Testis (tissue), 3 donors: ENCODE measurements around the gene CTBP1. TPM values are rescaled to one million over a fixed set of nuclear protein-coding genes. Genes with fewer than 3 reads are reported as not detected.
"Not testable (repeated sequence)": the region's sequence is repeated elsewhere in the genome, so short reads cannot be mapped to it uniquely, and the experiment has no call there.

Experiments used
- DNase-seq: peaks from one replicate; pipeline ENCODE4 v3.0.0-alpha.2; 2019
- H3K27ac ChIP-seq, 2 donors: fragments of 200-600 bp; sonication (generic); one replicate each; pipeline ENCODE4 v1.5.1; 2019
- H3K27me3 ChIP-seq: fragments of 200-600 bp; sonication (generic); one replicate; pipeline ENCODE4 v1.5.1; 2019
- H3K36me3 ChIP-seq: fragments of 200-600 bp; sonication (generic); one replicate; pipeline ENCODE4 v1.5.1; 2017; ENCODE audit warnings: low read depth; ENCODE audit errors: missing control alignments
- H3K4me1 ChIP-seq: fragments of 200-600 bp; sonication (generic); one replicate; pipeline ENCODE4 v1.5.1; 2019
- H3K4me3 ChIP-seq, 2 donors: fragments of 200-600 bp; sonication (generic); one replicate each; pipeline ENCODE4 v1.5.1; 2017 to 2019
- H3K9me3 ChIP-seq: fragments of 200-600 bp; sonication (generic); one replicate; pipeline ENCODE4 v1.5.1; 2017
- POLR2A ChIP-seq: fragments of 450-650 bp; IDR thresholded peaks from one replicate; pipeline ENCODE4 v1.6.1; 2017; ENCODE audit warnings: antibody characterized with exemption, mild to moderate bottlenecking, moderate library complexity
- WGBS, 2 donors: methylation state at CpG; one replicate each; pipeline ENCODE4 v1.1.5; 2018; 5-methylcytosine and 5-hydroxymethylcytosine counted together
- intact Hi-C: fragments of 100-400 bp; cut with DNase I; formaldehyde crosslinking; loops from one replicate; pipeline ENCODE4 v1.15.1; 2023; ENCODE audit warnings: low total_unique reads
- polyA plus RNA-seq: library from polyadenylated mRNA; stranded (reverse); fragments of 350-450 nt; fragmentation: Illumina TruSeq; extraction: RNeasy Lipid Tissue Mini Kit (QIAGEN cat#74804); gene quantifications from one replicate; pipeline ENCODE4 v1.2.3, GENCODE V29; 2014; ENCODE audit warnings: low read depth, low replicate concordance; ENCODE audit not compliant: insufficient read depth
- total RNA-seq, 2 donors: library from RNA; depleted of rRNA; stranded (reverse); fragments of >200 nt; gene quantifications; one replicate each; pipeline ENCODE4 v1.2.3, GENCODE V29; 2016
- TF ChIP-seq, protein P1 (sequence below), 3 experiments: fragments of 450-650 bp in 2 of 3; fragments of 200-600 bp in 1 of 3; sonication (generic) in 1 of 3; IDR thresholded peaks; one replicate each; pipeline ENCODE4 v1.5.1; 2016 to 2019; ENCODE audit warnings: antibody characterized with exemption in 3 of 3, mild to moderate bottlenecking in 2 of 3, moderate library complexity in 1 of 3

The CTBP1 gene
- total and polyA plus RNA-seq, 3 donors from 2014 or later, result 72.6 to 245 (median 240) TPM

DNA sequence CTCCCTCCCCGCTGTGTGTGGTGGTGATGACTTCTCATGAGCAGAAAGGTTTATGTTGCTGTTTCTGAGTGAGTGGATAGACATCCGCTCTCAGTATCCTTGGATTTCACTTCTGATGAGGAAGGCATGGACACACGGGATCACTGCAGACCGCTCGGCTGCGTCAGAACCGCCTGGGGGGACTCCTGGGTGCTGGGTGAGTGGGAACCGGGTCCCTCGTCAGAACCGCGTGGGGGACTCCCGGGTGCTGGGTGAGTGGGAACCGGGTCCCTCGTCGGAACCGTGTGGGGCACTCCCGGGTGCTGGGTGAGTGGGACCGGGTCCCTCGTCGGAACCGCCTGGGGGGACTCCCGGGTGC lies 9.0 kb downstream of the CTBP1 start:
- Histone ChIP-seq H3K4me3 (no peak overlapping the region), H3K36me3 (no peaks in the 10 kb centered on the region), H3K27me3 (no peaks in the 10 kb centered on the region), H3K27ac (no peak overlapping the region), H3K4me1 (peaks cover 15% of the 10 kb centered on the region), H3K9me3 (no peaks in the 10 kb centered on the region)
- TF ChIP-seq POLR2A, result no peak
- TF ChIP-seq, protein P1, sequence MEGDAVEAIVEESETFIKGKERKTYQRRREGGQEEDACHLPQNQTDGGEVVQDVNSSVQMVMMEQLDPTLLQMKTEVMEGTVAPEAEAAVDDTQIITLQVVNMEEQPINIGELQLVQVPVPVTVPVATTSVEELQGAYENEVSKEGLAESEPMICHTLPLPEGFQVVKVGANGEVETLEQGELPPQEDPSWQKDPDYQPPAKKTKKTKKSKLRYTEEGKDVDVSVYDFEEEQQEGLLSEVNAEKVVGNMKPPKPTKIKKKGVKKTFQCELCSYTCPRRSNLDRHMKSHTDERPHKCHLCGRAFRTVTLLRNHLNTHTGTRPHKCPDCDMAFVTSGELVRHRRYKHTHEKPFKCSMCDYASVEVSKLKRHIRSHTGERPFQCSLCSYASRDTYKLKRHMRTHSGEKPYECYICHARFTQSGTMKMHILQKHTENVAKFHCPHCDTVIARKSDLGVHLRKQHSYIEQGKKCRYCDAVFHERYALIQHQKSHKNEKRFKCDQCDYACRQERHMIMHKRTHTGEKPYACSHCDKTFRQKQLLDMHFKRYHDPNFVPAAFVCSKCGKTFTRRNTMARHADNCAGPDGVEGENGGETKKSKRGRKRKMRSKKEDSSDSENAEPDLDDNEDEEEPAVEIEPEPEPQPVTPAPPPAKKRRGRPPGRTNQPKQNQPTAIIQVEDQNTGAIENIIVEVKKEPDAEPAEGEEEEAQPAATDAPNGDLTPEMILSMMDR (IDR thresholded peaks at IDR 0.05), result no peak
- WGBS, 2 donors, result 89 to 90% methylated on average over 13 to 19 of the region's 22 CpGs
- no peak for DNase-seq
- intact Hi-C loops, result no loop called here

DNA sequence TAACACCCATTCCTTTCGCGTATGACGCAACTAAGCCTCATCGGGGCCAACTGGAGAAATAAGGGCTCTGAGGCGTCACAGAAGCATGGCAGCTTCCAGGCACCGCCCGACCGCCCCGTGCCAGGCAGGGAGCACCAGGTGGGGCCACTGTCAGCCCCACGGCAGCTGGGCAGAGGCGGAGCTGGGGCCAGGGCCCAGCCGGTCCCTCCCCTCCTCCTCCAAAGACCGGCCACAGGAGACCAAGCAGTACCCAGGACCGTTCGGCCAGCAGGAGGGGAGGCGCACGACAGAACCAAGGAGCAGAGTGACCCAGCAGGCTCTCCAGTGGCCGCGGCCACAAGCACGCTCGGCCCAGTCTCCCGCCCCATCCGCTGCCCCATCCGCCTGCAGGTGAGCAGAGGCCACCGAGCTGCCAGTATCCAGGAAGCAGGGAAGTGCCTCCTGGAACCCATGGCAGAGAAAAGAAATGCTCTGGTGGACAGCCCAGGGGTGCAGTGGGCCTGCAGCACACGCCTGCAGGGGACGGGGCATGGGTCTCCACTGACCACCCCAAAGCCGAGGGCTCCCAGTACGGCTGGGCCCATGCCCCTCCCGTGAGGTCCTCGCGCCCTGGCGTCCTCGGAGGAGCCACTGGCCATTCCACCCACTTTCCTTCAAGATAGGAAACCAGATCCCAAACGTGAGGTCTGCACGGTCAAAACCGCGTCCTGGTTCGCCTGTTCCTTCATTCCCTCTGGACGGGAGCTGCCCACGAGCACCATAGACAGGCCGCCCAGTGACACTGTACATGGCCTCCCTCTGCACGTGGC lies 9.6 kb downstream of the CTBP1 start:
- H3K36me3 ChIP-seq, result no peaks in the 10 kb centered on the region
- no peaks in the 10 kb centered on the region for H3K9me3 ChIP-seq
- peaks cover 15% of the 10 kb centered on the region for H3K4me1 ChIP-seq
- intact Hi-C loops, result no loop called here
- no peak for DNase-seq
- H3K27me3 ChIP-seq, result no peaks in the 10 kb centered on the region
- TF ChIP-seq, protein P1 (IDR thresholded peaks at IDR 0.05), result no peak
- no peak for TF ChIP-seq POLR2A
- no peak overlapping the region for H3K27ac ChIP-seq
- H3K4me3 ChIP-seq, result no peak overlapping the region
- 89 to 90% methylated on average over 23 to 43 of the region's 43 CpGs for WGBS, 2 donors

DNA sequence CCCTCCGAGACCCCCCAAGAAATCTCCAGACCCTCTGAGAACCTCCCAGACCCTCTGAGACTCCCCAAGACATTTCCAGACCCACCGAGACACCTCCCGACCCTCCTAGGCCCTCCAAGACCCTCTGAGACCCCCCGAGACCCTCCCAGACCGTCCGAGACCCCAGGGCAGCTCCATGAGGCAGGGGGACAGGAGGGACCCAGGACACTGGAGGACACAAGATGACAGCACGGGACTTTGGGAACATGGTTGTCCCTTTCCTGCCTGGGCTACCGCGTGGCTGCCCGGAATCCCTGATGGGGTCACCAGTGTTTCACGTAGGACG lies 10.3 kb downstream of the CTBP1 start:
- H3K4me3 ChIP-seq, result no peak overlapping the region
- 94 to 97% methylated on average over 12 of the region's 12 CpGs for WGBS, 2 donors
- no peaks in the 10 kb centered on the region for H3K36me3 ChIP-seq
- DNase-seq, result no peak
- TF ChIP-seq, protein P1 (IDR thresholded peaks at IDR 0.05), result no peak
- TF ChIP-seq POLR2A, result no peak
- H3K27ac ChIP-seq, result no peak overlapping the region
- intact Hi-C loops, result no loop called here
- peaks cover 18% of the 10 kb centered on the region for H3K4me1 ChIP-seq
- H3K27me3 ChIP-seq, result no peaks in the 10 kb centered on the region
- no peaks in the 10 kb centered on the region for H3K9me3 ChIP-seq

DNA sequence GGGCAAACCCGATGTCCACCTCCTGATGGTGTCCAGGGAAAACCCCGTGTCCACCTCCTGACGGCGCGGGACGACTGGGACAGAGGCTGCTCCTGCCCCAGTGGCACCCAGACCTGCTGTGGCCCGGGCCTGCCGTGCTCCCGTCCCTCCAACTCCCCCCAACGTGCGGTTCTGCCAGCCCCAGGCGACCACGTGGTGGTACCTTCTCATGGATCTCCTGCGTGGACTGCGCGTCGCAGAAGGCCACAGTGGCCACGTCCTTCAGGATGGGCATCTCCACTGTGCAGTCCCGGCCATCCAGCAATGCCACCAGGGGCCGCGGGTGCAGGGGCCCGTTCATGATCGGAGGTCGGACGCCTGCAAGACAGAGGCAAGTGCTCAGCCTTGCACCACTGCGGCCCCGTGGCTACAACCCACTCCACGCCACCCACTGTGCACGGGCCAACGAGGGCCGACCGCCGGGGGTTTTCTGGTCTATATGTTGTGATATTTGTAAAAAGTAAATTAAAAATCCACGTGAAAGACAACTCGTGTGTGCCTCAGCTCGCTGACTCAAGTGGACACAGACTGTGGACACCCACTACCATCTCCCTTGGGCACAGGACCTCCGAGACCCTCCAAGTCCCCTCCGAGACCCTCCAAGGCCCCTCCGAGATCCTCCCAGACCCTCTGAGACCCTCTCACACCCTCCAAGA lies 10.8 kb downstream of the CTBP1 start:
- Histone ChIP-seq H3K4me3 (no peak overlapping the region), H3K27me3 (no peaks in the 10 kb centered on the region), H3K9me3 (no peaks in the 10 kb centered on the region), H3K27ac (no peak overlapping the region), H3K4me1 (peaks cover 23% of the 10 kb centered on the region), H3K36me3 (no peaks in the 10 kb centered on the region)
- TF ChIP-seq, protein P1 (IDR thresholded peaks at IDR 0.05), result no peak
- TF ChIP-seq POLR2A, result no peak
- no peak for DNase-seq
- intact Hi-C loops, result no loop called here
- 93 to 94% methylated on average over 12 to 39 of the region's 39 CpGs for WGBS, 2 donors

DNA sequence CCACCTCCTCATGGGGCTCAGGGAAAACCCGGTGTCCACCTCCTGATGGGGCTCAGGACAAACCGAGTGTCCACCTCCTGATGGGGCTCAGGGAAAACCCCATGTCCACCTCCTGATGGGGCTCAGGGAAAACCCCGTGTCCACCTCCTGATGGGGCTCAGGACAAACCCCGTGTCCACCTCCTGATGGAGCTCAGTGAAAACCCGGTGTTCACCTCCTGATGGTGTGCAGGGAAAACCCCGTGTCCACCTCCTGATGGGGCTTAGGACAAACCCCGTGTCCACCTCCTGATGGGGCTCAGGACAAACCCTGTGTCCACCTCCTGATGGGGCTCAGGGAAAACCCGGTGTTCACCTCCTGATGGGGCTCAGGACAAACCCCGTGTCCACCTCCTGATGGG lies 11.7 kb downstream of the CTBP1 start:
- intact Hi-C loops, H3K9me3 ChIP-seq, H3K27ac ChIP-seq, H3K36me3 ChIP-seq, DNase-seq, H3K4me3 ChIP-seq, H3K27me3 ChIP-seq: not testable (repeated sequence)
- peaks cover 32% of the 10 kb centered on the region for H3K4me1 ChIP-seq
- WGBS, 2 donors, result 80 to 88% methylated on average over 1 to 9 of the region's 9 CpGs

DNA sequence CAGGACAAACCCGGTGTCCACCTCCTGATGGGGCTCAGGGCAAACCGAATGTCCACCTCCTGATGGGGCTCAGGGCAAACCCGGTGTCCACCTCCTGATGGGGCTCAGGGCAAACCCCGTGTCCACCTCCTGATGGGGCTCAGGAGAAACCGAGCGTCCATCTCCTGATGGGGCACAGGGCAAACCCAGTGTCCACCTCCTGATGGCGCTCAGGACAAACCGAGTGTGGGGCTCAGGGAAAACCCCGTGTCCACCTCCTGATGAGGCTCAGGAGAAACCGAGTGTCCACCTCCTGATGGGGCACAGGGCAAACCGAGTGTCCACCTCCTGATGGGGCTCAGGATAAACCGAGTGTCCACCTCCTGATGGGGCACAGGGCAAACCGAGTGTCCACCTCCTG lies 12.1 kb downstream of the CTBP1 start:
- H3K27ac ChIP-seq, DNase-seq, H3K27me3 ChIP-seq, H3K9me3 ChIP-seq, H3K36me3 ChIP-seq, intact Hi-C loops, H3K4me3 ChIP-seq: not testable (repeated sequence)
- peaks cover 33% of the 10 kb centered on the region for H3K4me1 ChIP-seq
- 90 to 100% methylated on average over 5 to 13 of the region's 13 CpGs for WGBS, 2 donors
